SU-DHL-6 (cell line): ENCODE results near the gene ARMC10.
"Not testable (repeated sequence)": the region's sequence is repeated elsewhere in the genome, so short reads cannot be mapped to it uniquely, and the experiment has no call there.

Experiments used
- H2AFZ ChIP-seq: fragments of 200-600 bp; sonication (generic); 2 replicates; pipeline ENCODE4 v1.6.1; 2014; ENCODE audit warnings: low read depth, mild to moderate bottlenecking, moderate library complexity, mixed read lengths, antibody characterized with exemption, low read length; ENCODE audit not compliant: severe bottlenecking
- H3F3A ChIP-seq: fragments of 200-600 bp; shearing (Covaris generic); 2 replicates; pipeline ENCODE4 v1.6.0; 2016; ENCODE audit warnings: antibody characterized with exemption, mild to moderate bottlenecking; ENCODE audit not compliant: insufficient read depth
- H3K27ac ChIP-seq: fragments of 200-600 bp; sonication (generic); 2 replicates; pipeline ENCODE4 v1.5.1; 2016; ENCODE audit warnings: low read depth, mild to moderate bottlenecking, low read length, moderate library complexity, mixed read lengths
- H3K27me3 ChIP-seq: fragments of 200-600 bp; sonication (generic), shearing (Covaris generic); 2 replicates; pipeline ENCODE4 v1.6.0; 2014; ENCODE audit warnings: mild to moderate bottlenecking, low read length
- H3K36me3 ChIP-seq: fragments of 200-600 bp; sonication (generic); 2 replicates; pipeline ENCODE4 v1.6.1; 2014; ENCODE audit warnings: mild to moderate bottlenecking, low read length, mixed read lengths
- H3K4me2 ChIP-seq: fragments of 300-600, 200-600 bp; shearing (Covaris generic), sonication (generic); 2 replicates; pipeline ENCODE4 v1.6.0; 2014; ENCODE audit warnings: low read length, low read depth, mild to moderate bottlenecking; ENCODE audit not compliant: poor library complexity, severe bottlenecking
- H3K4me3 ChIP-seq: fragments of 200-600 bp; sonication (generic); 2 replicates; pipeline ENCODE4 v1.5.1; 2014; ENCODE audit warnings: antibody characterized with exemption, low read length, mild to moderate bottlenecking, mixed read lengths; ENCODE audit not compliant: insufficient read depth, poor library complexity, severe bottlenecking
- H3K79me2 ChIP-seq: fragments of 200-600 bp; sonication (generic); 2 replicates; pipeline ENCODE4 v1.6.1; 2014; ENCODE audit warnings: mild to moderate bottlenecking, low read length, moderate library complexity; ENCODE audit not compliant: insufficient read depth
- H3K9ac ChIP-seq: fragments of 200-600 bp; sonication (generic); 2 replicates; pipeline ENCODE4 v1.7.0; 2014; ENCODE audit warnings: mild to moderate bottlenecking, low read length
- H3K9me2 ChIP-seq: fragments of 200-600 bp; sonication (generic); replicated peaks from 2 replicates; pipeline ENCODE4 v1.6.1; 2014; ENCODE audit warnings: low read length; ENCODE audit not compliant: insufficient read depth
- H3K9me3 ChIP-seq: fragments of 200-600 bp; sonication (generic); 2 replicates; pipeline ENCODE4 v1.6.1; 2014; ENCODE audit warnings: low read length, mixed read lengths; ENCODE audit not compliant: insufficient read depth
- H4K20me1 ChIP-seq: fragments of 200-600 bp; sonication (generic); 2 replicates; pipeline ENCODE4 v1.6.1; 2014; ENCODE audit warnings: low read depth, mild to moderate bottlenecking, antibody characterized with exemption, low read length, moderate library complexity, mixed read lengths
- CTCF ChIP-seq: fragments of 200-600 bp; sonication (generic); IDR thresholded peaks from one replicate; pipeline ENCODE4 v1.5.1; 2017; ENCODE audit warnings: antibody characterized with exemption, mild to moderate bottlenecking, low read length, moderate library complexity; ENCODE audit not compliant: insufficient read depth, poor library complexity, severe bottlenecking
- EZH2phosphoT487 ChIP-seq: fragments of 200-600 bp; sonication (generic), shearing (Covaris generic); conservative IDR thresholded peaks from 2 replicates; pipeline ENCODE4 v1.6.1; 2018; ENCODE audit warnings: mild to moderate bottlenecking, antibody characterized with exemption, low read length, moderate library complexity, mixed read lengths

Gene ARMC10

GRCh38 chr7:103048833-103049232, 26.1 kb upstream of the ARMC10 start:
- no peak overlapping the region for H3K9ac ChIP-seq
- no peak overlapping the region for H2AFZ ChIP-seq
- no peak overlapping the region for H3K4me3 ChIP-seq
- no peaks in the 10 kb centered on the region for H3K36me3 ChIP-seq
- H3F3A ChIP-seq = no peaks in the 10 kb centered on the region
- no peak for TF ChIP-seq CTCF
- TF ChIP-seq EZH2phosphoT487 = no peak
- H3K27ac ChIP-seq = no peak overlapping the region
- H3K79me2 ChIP-seq = no peaks in the 10 kb centered on the region
- H3K4me2 ChIP-seq = no peak overlapping the region
- H4K20me1 ChIP-seq = no peaks in the 10 kb centered on the region
- H3K9me2 ChIP-seq = no peaks in the 10 kb centered on the region
- no peaks in the 10 kb centered on the region for H3K27me3 ChIP-seq
- peaks cover 18% of the 10 kb centered on the region; the same call in 1 of the 2 replicates for H3K9me3 ChIP-seq

- Histone ChIP-seq H2AFZ (no peak overlapping the region), H3F3A (no peaks in the 10 kb centered on the region)
These were observed 23.4 kb upstream of the ARMC10 start for GRCh38 chr7:103051519-103051918.

GRCh38 chr7:103056006-103056405, 18.9 kb upstream of the ARMC10 start:
- H3K4me3 ChIP-seq, H4K20me1 ChIP-seq, H3K27me3 ChIP-seq, H3K36me3 ChIP-seq, H3F3A ChIP-seq, H3K9me3 ChIP-seq, H3K9ac ChIP-seq, H3K79me2 ChIP-seq, H3K4me2 ChIP-seq, H2AFZ ChIP-seq, H3K9me2 ChIP-seq, H3K27ac ChIP-seq: not testable (repeated sequence)

More at GRCh38 chr7:103051519-103051918, 23.4 kb upstream of the ARMC10 start:
- H3K27ac ChIP-seq = no peak overlapping the region
- H4K20me1 ChIP-seq = no peaks in the 10 kb centered on the region
- H3K4me3 ChIP-seq = no peak overlapping the region
- no peak overlapping the region for H3K4me2 ChIP-seq
- no peaks in the 10 kb centered on the region for H3K79me2 ChIP-seq
- no peaks in the 10 kb centered on the region for H3K9me2 ChIP-seq
- no peak for TF ChIP-seq CTCF
- no peak for TF ChIP-seq EZH2phosphoT487
- H3K27me3 ChIP-seq = no peaks in the 10 kb centered on the region
- no peaks in the 10 kb centered on the region for H3K36me3 ChIP-seq
- H3K9ac ChIP-seq = no peak overlapping the region
- H3K9me3 ChIP-seq = peaks cover 18% of the 10 kb centered on the region; the same call in 1 of the 2 replicates

- Histone ChIP-seq H3K27me3 (no peaks in the 10 kb centered on the region), H4K20me1 (no peaks in the 10 kb centered on the region), H2AFZ (no peak overlapping the region)
These were observed 16.8 kb upstream of the ARMC10 start for GRCh38 chr7:103058122-103058521.

More at GRCh38 chr7:103058122-103058521, 16.8 kb upstream of the ARMC10 start:
- Histone ChIP-seq H3K9me2 (no peaks in the 10 kb centered on the region), H3K9me3 (no peaks in the 10 kb centered on the region), H3K36me3 (no peaks in the 10 kb centered on the region), H3K79me2 (no peaks in the 10 kb centered on the region), H3K4me3 (no peak overlapping the region), H3K9ac (no peak overlapping the region), H3F3A (no peaks in the 10 kb centered on the region), H3K27ac (no peak overlapping the region), H3K4me2 (no peak overlapping the region)
- TF ChIP-seq EZH2phosphoT487 (no peak), CTCF (no peak)
